ENCODE results near the gene MCM6. TPM values are rescaled to one million over a fixed set of nuclear protein-coding genes. Genes with fewer than 3 reads are reported as not detected.

Gene MCM6
- polyA plus RNA-seq (2013, experiment 1 of 2): 109 TPM
- polyA plus RNA-seq (2013, experiment 2 of 2): 98.3 TPM

GRCh38 chr2:135876066-135876711 lies at the start of gene MCM6:
TSS of gene MCM6 (minus strand) at chr2:135876443. CDS start at chr2:135876365, 78 bp downstream.
- H3K9ac ChIP-seq (ENCODE audit: low read depth, low read length): peak within 1 kb of the TSS; percentile 96
- H3K27me3 ChIP-seq (ENCODE audit: insufficient read depth, low read length): no peaks in the 10 kb centered on the region
- H3K4me3 ChIP-seq (ENCODE audit: low read length): peak within 1 kb of the TSS; percentile 78
- H3K4me1 ChIP-seq (ENCODE audit: insufficient read depth, low read length): peaks cover 18% of the 10 kb centered on the region
- H3K36me3 ChIP-seq (ENCODE audit: insufficient read depth, low read length): peaks cover 20% of the 10 kb centered on the region
- under 1% methylated on average over 71 of the region's 71 CpGs for WGBS
- peak within 1 kb of the TSS; percentile 92 for H3K27ac ChIP-seq (ENCODE audit: low read depth, low read length)
- H3K9me3 ChIP-seq (ENCODE audit: insufficient read depth, low read depth, low read length): no peaks in the 10 kb centered on the region

- no peaks in the 10 kb centered on the region for H3K9me3 ChIP-seq (ENCODE audit: insufficient read depth, low read depth, low read length)
Measured at GRCh38 chr2:135925571-135925970, 49.3 kb upstream of the MCM6 start.

GRCh38 chr2:135916207-135916606 lies 40.0 kb upstream of the MCM6 start:
- no peak overlapping the region for H3K27ac ChIP-seq (ENCODE audit: low read depth, low read length)
- no peaks in the 10 kb centered on the region for H3K4me1 ChIP-seq (ENCODE audit: insufficient read depth, low read length)
- H3K27me3 ChIP-seq (ENCODE audit: insufficient read depth, low read length): no peaks in the 10 kb centered on the region
- 93% methylated on average over 2 of the region's 3 CpGs for WGBS
- H3K36me3 ChIP-seq (ENCODE audit: insufficient read depth, low read length): peaks cover 63% of the 10 kb centered on the region
- H3K9ac ChIP-seq (ENCODE audit: low read depth, low read length): no peak overlapping the region
- H3K9me3 ChIP-seq (ENCODE audit: insufficient read depth, low read depth, low read length): no peaks in the 10 kb centered on the region
- H3K4me3 ChIP-seq (ENCODE audit: low read length): no peak overlapping the region

More at GRCh38 chr2:135925571-135925970, 49.3 kb upstream of the MCM6 start:
- Histone ChIP-seq H3K36me3 (ENCODE audit: insufficient read depth, low read length) (peaks cover 74% of the 10 kb centered on the region), H3K4me1 (ENCODE audit: insufficient read depth, low read length) (no peaks in the 10 kb centered on the region), H3K9ac (ENCODE audit: low read depth, low read length) (no peak overlapping the region), H3K4me3 (ENCODE audit: low read length) (no peak overlapping the region), H3K27me3 (ENCODE audit: insufficient read depth, low read length) (no peaks in the 10 kb centered on the region), H3K27ac (ENCODE audit: low read depth, low read length) (no peak overlapping the region)
- WGBS: 100% methylated on average over 2 of the region's 2 CpGs

DNA sequence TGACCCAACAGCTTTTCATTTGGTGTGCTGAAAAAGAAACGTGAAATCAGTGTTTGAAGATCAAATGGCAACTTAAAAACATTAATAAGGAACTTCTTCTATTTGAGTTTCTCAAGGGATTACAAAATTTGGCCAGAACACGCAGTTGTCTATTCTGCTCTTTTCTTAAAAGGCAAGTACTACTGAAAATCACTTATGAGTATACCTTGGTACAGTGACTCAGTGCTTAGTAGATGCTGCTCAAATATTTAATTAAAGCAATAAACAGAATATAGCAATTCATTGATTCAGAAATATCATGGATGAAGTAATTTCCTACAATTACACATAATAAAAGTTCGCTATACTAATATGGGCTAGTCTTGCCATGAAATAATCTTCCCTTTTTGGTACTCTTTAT lies 38.2 kb upstream of the MCM6 start:
- no peak overlapping the region for H3K27ac ChIP-seq (ENCODE audit: low read depth, low read length)

DNA sequence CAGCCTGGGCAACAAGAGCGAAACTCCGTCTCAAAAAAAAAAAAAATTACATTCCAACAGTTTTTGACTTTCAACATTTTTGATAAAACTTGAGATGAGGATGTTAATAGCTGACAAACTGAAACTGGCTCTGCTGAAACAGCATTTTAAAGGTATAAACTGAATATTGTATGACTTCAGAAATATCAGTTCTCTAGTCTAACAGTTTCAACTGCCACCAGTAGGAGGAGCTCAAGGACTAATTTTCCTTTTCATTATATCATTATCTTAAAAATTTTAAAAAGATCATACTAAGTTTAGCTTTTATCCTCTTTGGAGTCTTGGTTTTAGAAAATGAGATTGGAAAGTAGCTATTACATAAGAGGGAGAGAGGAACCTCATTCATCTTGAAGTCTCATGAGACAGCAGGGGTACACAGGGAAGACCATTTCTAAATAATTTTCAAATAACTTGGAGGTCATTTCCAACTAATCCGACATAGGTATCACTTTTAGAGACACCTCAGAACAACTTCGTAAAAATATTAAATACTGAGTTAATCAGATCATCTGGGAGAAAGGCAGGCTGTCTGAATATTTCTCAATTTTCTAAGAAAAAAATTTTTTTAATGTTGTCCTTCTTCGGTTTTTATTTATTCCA lies 37.6 kb upstream of the MCM6 start:
- Histone ChIP-seq H3K27ac (ENCODE audit: low read depth, low read length) (no peak overlapping the region), H3K9ac (ENCODE audit: low read depth, low read length) (no peak overlapping the region), H3K4me3 (ENCODE audit: low read length) (no peak overlapping the region), H3K4me1 (ENCODE audit: insufficient read depth, low read length) (no peaks in the 10 kb centered on the region), H3K9me3 (ENCODE audit: insufficient read depth, low read depth, low read length) (no peaks in the 10 kb centered on the region), H3K27me3 (ENCODE audit: insufficient read depth, low read length) (no peaks in the 10 kb centered on the region), H3K36me3 (ENCODE audit: insufficient read depth, low read length) (peaks cover 65% of the 10 kb centered on the region)
- WGBS: 100% methylated on average over 2 of the region's 5 CpGs

More for the DNA sequence above, 38.2 kb upstream of the MCM6 start:
- Histone ChIP-seq H3K36me3 (ENCODE audit: insufficient read depth, low read length) (peaks cover 64% of the 10 kb centered on the region), H3K9me3 (ENCODE audit: insufficient read depth, low read depth, low read length) (no peaks in the 10 kb centered on the region), H3K9ac (ENCODE audit: low read depth, low read length) (no peak overlapping the region), H3K4me1 (ENCODE audit: insufficient read depth, low read length) (no peaks in the 10 kb centered on the region), H3K27me3 (ENCODE audit: insufficient read depth, low read length) (no peaks in the 10 kb centered on the region), H3K4me3 (ENCODE audit: low read length) (no peak overlapping the region)
- WGBS: 97% methylated on average over 2 of the region's 3 CpGs

DNA sequence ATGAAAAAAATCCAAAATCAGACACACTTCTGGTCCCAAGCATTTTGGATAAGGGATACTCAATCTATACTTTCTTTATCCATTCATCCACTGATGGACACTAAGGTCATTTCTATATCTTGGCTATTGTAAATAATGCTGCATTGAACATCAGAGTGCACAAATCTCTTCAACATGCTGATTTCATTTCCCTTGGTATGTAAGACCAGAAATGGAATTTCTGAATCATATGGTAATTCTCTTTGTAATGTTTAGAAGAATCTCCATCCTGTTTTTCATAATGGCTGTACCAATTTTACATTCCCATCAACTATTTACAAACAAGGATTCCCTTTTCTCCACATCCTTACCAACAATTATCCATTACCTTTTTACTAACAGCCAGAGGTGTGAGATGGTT lies 33.7 kb upstream of the MCM6 start:
- H3K9me3 ChIP-seq (ENCODE audit: insufficient read depth, low read depth, low read length): no peaks in the 10 kb centered on the region
- H3K4me3 ChIP-seq (ENCODE audit: low read length): no peak overlapping the region
- H3K27ac ChIP-seq (ENCODE audit: low read depth, low read length): no peak overlapping the region
- H3K4me1 ChIP-seq (ENCODE audit: insufficient read depth, low read length): no peaks in the 10 kb centered on the region
- H3K36me3 ChIP-seq (ENCODE audit: insufficient read depth, low read length): peaks cover 81% of the 10 kb centered on the region
- no peaks in the 10 kb centered on the region for H3K27me3 ChIP-seq (ENCODE audit: insufficient read depth, low read length)
- H3K9ac ChIP-seq (ENCODE audit: low read depth, low read length): no peak overlapping the region

GRCh38 chr2:135905679-135906078 lies 29.4 kb upstream of the MCM6 start:
- Histone ChIP-seq H3K27ac (ENCODE audit: low read depth, low read length) (no peak overlapping the region), H3K27me3 (ENCODE audit: insufficient read depth, low read length) (no peaks in the 10 kb centered on the region), H3K4me3 (ENCODE audit: low read length) (no peak overlapping the region), H3K4me1 (ENCODE audit: insufficient read depth, low read length) (peaks cover 4% of the 10 kb centered on the region; the same call in 1 of the 2 replicates), H3K9me3 (ENCODE audit: insufficient read depth, low read depth, low read length) (no peaks in the 10 kb centered on the region), H3K9ac (ENCODE audit: low read depth, low read length) (no peak overlapping the region), H3K36me3 (ENCODE audit: insufficient read depth, low read length) (peaks cover 55% of the 10 kb centered on the region)

DNA sequence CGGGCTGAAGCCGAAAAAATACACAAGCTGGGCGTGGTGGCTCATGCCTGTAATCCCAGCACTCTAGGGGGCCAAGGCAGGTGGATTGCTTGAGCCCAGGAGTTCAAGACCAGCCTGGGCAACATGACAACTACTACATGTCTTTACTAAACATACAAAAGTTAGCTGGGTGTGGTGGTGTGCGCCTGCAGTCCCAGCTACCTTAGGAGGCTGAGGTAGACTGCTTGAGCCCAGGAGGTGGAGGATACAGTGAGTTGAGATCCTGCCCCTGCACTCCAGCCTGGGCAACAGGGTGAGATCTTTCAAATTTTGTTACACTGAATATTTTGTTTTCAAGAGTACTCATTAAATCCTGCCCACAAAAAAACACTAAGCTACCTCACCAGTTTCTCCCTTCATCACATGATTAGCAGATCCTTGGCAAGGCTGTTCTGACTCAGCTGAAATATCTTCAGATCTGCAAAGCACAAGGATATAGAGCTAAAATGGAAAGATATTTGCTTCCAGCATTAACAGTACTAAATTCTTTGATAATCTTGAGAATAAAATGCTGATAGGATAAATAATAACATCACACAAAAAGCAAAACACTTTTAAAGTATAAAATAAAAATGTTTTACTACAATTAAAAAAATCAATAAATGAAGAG lies 28.2 kb upstream of the MCM6 start:
- Histone ChIP-seq H3K27me3 (ENCODE audit: insufficient read depth, low read length) (no peaks in the 10 kb centered on the region), H3K9ac (ENCODE audit: low read depth, low read length) (no peak overlapping the region), H3K4me3 (ENCODE audit: low read length) (no peak overlapping the region), H3K4me1 (ENCODE audit: insufficient read depth, low read length) (peaks cover 4% of the 10 kb centered on the region; the same call in 1 of the 2 replicates), H3K36me3 (ENCODE audit: insufficient read depth, low read length) (peaks cover 43% of the 10 kb centered on the region), H3K9me3 (ENCODE audit: insufficient read depth, low read depth, low read length) (no peaks in the 10 kb centered on the region), H3K27ac (ENCODE audit: low read depth, low read length) (no peak overlapping the region)
- WGBS: 93% methylated on average over 4 of the region's 4 CpGs

- Histone ChIP-seq H3K4me1 (ENCODE audit: insufficient read depth, low read length) (peaks cover 4% of the 10 kb centered on the region; the same call in 1 of the 2 replicates), H3K27ac (ENCODE audit: low read depth, low read length) (no peak overlapping the region), H3K9ac (ENCODE audit: low read depth, low read length) (no peak overlapping the region), H3K36me3 (ENCODE audit: insufficient read depth, low read length) (peaks cover 35% of the 10 kb centered on the region), H3K4me3 (ENCODE audit: low read length) (no peak overlapping the region), H3K27me3 (ENCODE audit: insufficient read depth, low read length) (no peaks in the 10 kb centered on the region), H3K9me3 (ENCODE audit: insufficient read depth, low read depth, low read length) (no peaks in the 10 kb centered on the region)
- 89% methylated on average over 3 of the region's 3 CpGs for whole genome bisulfite sequencing
Measured at GRCh38 chr2:135903650-135904049, 27.4 kb upstream of the MCM6 start.

DNA sequence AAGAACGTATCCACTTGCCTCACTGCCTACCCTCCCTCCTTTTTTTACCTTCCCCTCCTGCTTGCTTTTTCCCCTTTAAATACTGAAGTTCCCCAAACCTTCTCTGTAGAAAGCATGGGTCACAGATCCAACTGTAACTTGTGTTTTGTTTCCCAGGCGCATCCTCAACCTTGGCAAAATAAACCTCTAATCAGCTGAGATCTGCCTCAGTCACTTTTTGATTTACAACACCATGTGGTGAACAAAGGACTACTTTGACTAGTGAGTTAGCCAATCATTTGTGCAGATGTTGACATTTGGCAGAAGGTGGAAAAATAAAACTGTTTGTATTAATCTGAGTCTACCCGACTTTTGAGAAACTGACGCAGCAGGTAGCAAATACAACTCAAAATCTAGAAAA lies 23.3 kb upstream of the MCM6 start:
- H3K27ac ChIP-seq (ENCODE audit: low read depth, low read length): no peak overlapping the region
- no peak overlapping the region for H3K9ac ChIP-seq (ENCODE audit: low read depth, low read length)
- no peaks in the 10 kb centered on the region for H3K9me3 ChIP-seq (ENCODE audit: insufficient read depth, low read depth, low read length)
- 85% methylated on average over 2 of the region's 4 CpGs for WGBS
- H3K27me3 ChIP-seq (ENCODE audit: insufficient read depth, low read length): no peaks in the 10 kb centered on the region
- 0 out of 2 replicates have a peak, but pooled peaks cover under 1% of the 10 kb centered on the region for H3K36me3 ChIP-seq (ENCODE audit: insufficient read depth, low read length)
- H3K4me1 ChIP-seq (ENCODE audit: insufficient read depth, low read length): peaks cover 4% of the 10 kb centered on the region; the same call in 1 of the 2 replicates
- no peak overlapping the region for H3K4me3 ChIP-seq (ENCODE audit: low read length)

GRCh38 chr2:135898234-135898786 lies 22.1 kb upstream of the MCM6 start:
- WGBS: over 99% methylated on average over 3 of the region's 3 CpGs
- no peaks in the 10 kb centered on the region for H3K36me3 ChIP-seq (ENCODE audit: insufficient read depth, low read length)
- H3K4me1 ChIP-seq (ENCODE audit: insufficient read depth, low read length): no peaks in the 10 kb centered on the region
- H3K4me3 ChIP-seq (ENCODE audit: low read length): no peak overlapping the region
- no peak overlapping the region for H3K9ac ChIP-seq (ENCODE audit: low read depth, low read length)
- no peaks in the 10 kb centered on the region for H3K9me3 ChIP-seq (ENCODE audit: insufficient read depth, low read depth, low read length)
- H3K27me3 ChIP-seq (ENCODE audit: insufficient read depth, low read length): no peaks in the 10 kb centered on the region
- H3K27ac ChIP-seq (ENCODE audit: low read depth, low read length): no peak overlapping the region
